ENCODE results near the gene CCND1.

CCND1 gene

DNA sequence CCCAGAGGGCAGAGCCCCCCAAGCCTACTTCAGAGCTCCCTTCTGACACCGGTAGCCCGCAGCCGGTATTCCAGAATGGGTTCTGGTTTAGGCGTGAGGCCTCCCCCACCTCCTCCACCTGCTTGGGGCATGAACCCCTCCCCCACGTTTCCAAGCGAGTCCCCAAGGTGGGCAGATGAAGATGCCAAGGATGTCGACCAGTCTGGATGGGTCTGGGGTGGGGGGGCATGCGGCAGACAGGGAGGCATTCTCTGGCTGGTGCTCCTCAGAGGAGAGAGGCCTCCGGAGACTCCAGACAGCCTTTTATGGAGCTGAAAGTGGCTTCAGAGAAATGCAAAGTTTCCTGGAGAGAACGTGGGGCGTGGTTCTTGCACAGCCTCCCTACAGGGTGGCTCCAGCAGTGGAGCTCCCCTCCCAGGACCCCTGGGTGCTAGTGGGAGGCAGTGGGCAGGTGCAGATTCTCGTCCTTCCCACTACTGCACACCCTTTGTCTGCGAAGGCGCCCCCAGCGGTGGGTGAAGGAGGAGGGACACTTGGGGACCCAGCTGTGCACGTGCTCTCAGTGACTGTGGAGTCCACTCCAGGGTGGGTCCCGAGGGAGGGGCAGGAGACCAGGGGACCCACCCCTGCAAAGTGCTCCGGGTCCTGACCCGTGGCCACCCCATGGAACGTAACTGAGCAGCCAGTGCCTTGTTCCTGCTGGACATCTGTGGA, 4.2 kb downstream of the CCND1 start:
- Histone ChIP-seq H3K36me3 (ENCODE audit: control insufficient read depth, insufficient read depth, low read length) (no peaks in the 10 kb centered on the region), H3K27ac (no peak overlapping the region), H2AFZ (no peak overlapping the region), H3K4me2 (ENCODE audit: low read length) (no peak overlapping the region), H3K9me3 (ENCODE audit: control insufficient read depth, low read length) (no peaks in the 10 kb centered on the region), H3K4me3 (ENCODE audit: low read depth, low read length) (no peak overlapping the region), H3K9ac (no peak overlapping the region), H3K79me2 (no peaks in the 10 kb centered on the region), H3K27me3 (ENCODE audit: control insufficient read depth, insufficient read depth, low read length) (no peaks in the 10 kb centered on the region), H3K4me1 (no peaks in the 10 kb centered on the region)
- TF ChIP-seq CTCF (IDR thresholded peaks at IDR 0.05), result no peak

GRCh38 chr11:69645801-69646492, 5.0 kb downstream of the CCND1 start:
- H3K27ac ChIP-seq, result no peak overlapping the region
- no peaks in the 10 kb centered on the region for H3K27me3 ChIP-seq (ENCODE audit: control insufficient read depth, insufficient read depth, low read length)
- no peak for TF ChIP-seq CTCF (IDR thresholded peaks at IDR 0.05)
- no peaks in the 10 kb centered on the region for H3K79me2 ChIP-seq
- H3K36me3 ChIP-seq (ENCODE audit: control insufficient read depth, insufficient read depth, low read length), result no peaks in the 10 kb centered on the region
- no peak overlapping the region for H3K4me3 ChIP-seq (ENCODE audit: low read depth, low read length)
- H3K4me1 ChIP-seq, result no peaks in the 10 kb centered on the region
- H3K9ac ChIP-seq, result no peak overlapping the region
- H3K4me2 ChIP-seq (ENCODE audit: low read length), result no peak overlapping the region
- no peaks in the 10 kb centered on the region for H3K9me3 ChIP-seq (ENCODE audit: control insufficient read depth, low read length)
- H2AFZ ChIP-seq, result no peak overlapping the region

GRCh38 chr11:69646493-69647389, 5.8 kb downstream of the CCND1 start:
- no peak overlapping the region for H2AFZ ChIP-seq
- H3K79me2 ChIP-seq, result no peaks in the 10 kb centered on the region
- no peak for TF ChIP-seq CTCF (IDR thresholded peaks at IDR 0.05)
- H3K4me1 ChIP-seq, result no peaks in the 10 kb centered on the region
- no peaks in the 10 kb centered on the region for H3K27me3 ChIP-seq (ENCODE audit: control insufficient read depth, insufficient read depth, low read length)
- no peak overlapping the region for H3K4me3 ChIP-seq (ENCODE audit: low read depth, low read length)
- no peak overlapping the region for H3K4me2 ChIP-seq (ENCODE audit: low read length)
- no peak overlapping the region for H3K27ac ChIP-seq
- no peaks in the 10 kb centered on the region for H3K9me3 ChIP-seq (ENCODE audit: control insufficient read depth, low read length)
- H3K36me3 ChIP-seq (ENCODE audit: control insufficient read depth, insufficient read depth, low read length), result no peaks in the 10 kb centered on the region
- H3K9ac ChIP-seq, result no peak overlapping the region

DNA sequence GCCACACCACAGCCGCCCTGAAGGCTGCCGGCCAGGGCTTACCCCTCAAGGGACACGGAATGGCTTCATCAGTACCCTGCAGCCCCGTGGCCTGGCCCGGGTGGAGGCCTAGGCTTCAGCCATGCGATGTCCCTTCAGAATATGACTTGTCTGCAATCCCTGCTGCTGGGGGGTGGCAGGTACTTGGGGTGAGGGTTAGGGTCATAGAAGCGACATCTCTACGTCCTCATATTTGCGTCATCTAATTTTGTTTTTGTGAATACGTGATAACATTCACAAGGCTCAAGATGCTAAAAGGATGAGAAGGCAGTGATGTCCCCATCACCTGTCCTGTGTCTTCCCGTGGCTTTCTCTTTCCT, 6.4 kb downstream of the CCND1 start:
- no peak overlapping the region for H3K4me2 ChIP-seq (ENCODE audit: low read length)
- H3K79me2 ChIP-seq, result no peaks in the 10 kb centered on the region
- H3K36me3 ChIP-seq (ENCODE audit: control insufficient read depth, insufficient read depth, low read length), result no peaks in the 10 kb centered on the region
- no peak overlapping the region for H3K9ac ChIP-seq
- no peaks in the 10 kb centered on the region for H3K9me3 ChIP-seq (ENCODE audit: control insufficient read depth, low read length)
- no peak overlapping the region for H2AFZ ChIP-seq
- no peaks in the 10 kb centered on the region for H3K27me3 ChIP-seq (ENCODE audit: control insufficient read depth, insufficient read depth, low read length)
- no peaks in the 10 kb centered on the region for H3K4me1 ChIP-seq
- no peak for TF ChIP-seq CTCF (IDR thresholded peaks at IDR 0.05)
- no peak overlapping the region for H3K27ac ChIP-seq
- H3K4me3 ChIP-seq (ENCODE audit: low read depth, low read length), result no peak overlapping the region
